CD4-positive, alpha-beta memory T cell (primary cell): ENCODE results near the gene SCAPER. TPM values are rescaled to one million over a fixed set of nuclear protein-coding genes. Genes with fewer than 3 reads are reported as not detected.
A peak's percentile ranks its signal among the peaks of the same experiment; 100 is the strongest.

Source experiments
- CTCF ChIA-PET: fragments of 350-600 bp; sonication (Branson Sonifier 250); formaldehyde crosslinking; loops from one replicate; lab custom pipeline; 2021; ENCODE audit warnings: inconsistent platforms; ENCODE audit not compliant: partially characterized antibody; lab: Charles Lee
- POLR2A ChIA-PET: fragments of 350-600 bp; sonication (Branson Sonifier 250); formaldehyde crosslinking; loops from one replicate; lab custom pipeline; 2021; ENCODE audit not compliant: partially characterized antibody; lab: Charles Lee
- DNase-seq, 5 donors: peaks; one replicate each; pipeline versions ENCODE4 v3.0.0 to v3.0.0-alpha.2; 2020 to 2022; ENCODE audit warnings: mixed read lengths in 1 of 5
- H3K27ac ChIP-seq: one replicate; pipeline ENCODE4 v1.7.0; 2013; ENCODE audit warnings: low read depth, low read length
- H3K27me3 ChIP-seq: 2 replicates; pipeline ENCODE4 v1.7.0; 2013; ENCODE audit warnings: mild to moderate bottlenecking, low read length, moderate library complexity; ENCODE audit not compliant: insufficient read depth
- H3K36me3 ChIP-seq: 2 replicates; pipeline ENCODE4 v1.7.0; 2013; ENCODE audit warnings: mild to moderate bottlenecking, low read length, moderate library complexity; ENCODE audit not compliant: insufficient read depth
- H3K4me1 ChIP-seq: 2 replicates; pipeline ENCODE4 v1.7.0; 2013; ENCODE audit warnings: mild to moderate bottlenecking, low read length, moderate library complexity; ENCODE audit not compliant: insufficient read depth
- H3K4me3 ChIP-seq, 2 donors: one replicate each; pipeline ENCODE4 v1.7.0; 2013; ENCODE audit warnings: low read length in 2 of 2, mild to moderate bottlenecking in 1 of 2
- H3K9me3 ChIP-seq, 2 donors: one replicate each; pipeline ENCODE4 v1.7.0; 2013; ENCODE audit warnings: low read length in 2 of 2, control low read depth in 1 of 2; ENCODE audit not compliant: control insufficient read depth in 1 of 2
- H3K27ac Mint-ChIP-seq, 7 donors: one replicate each; pipeline ENCODE4 v1.8.0; 2020 to 2021; ENCODE audit warnings: mixed read lengths in 7 of 7, mild to moderate bottlenecking in 6 of 7, inconsistent platforms in 3 of 7, moderate library complexity in 3 of 7
- H3K27me3 Mint-ChIP-seq, 2 donors: one replicate each; pipeline ENCODE4 v1.8.0; 2020 to 2021; ENCODE audit warnings: mixed read lengths in 2 of 2
- H3K36me3 Mint-ChIP-seq, 2 donors: one replicate each; pipeline ENCODE4 v1.8.0; 2020 to 2021; ENCODE audit warnings: mixed read lengths in 2 of 2, inconsistent platforms in 1 of 2, mild to moderate bottlenecking in 1 of 2
- H3K4me1 Mint-ChIP-seq, 4 donors: one replicate each; pipeline ENCODE4 v1.8.0; 2020 to 2021; ENCODE audit warnings: mixed read lengths in 4 of 4, mild to moderate bottlenecking in 1 of 4
- H3K4me3 Mint-ChIP-seq, 8 donors: one replicate each; pipeline ENCODE4 v1.8.0; 2020 to 2021; ENCODE audit warnings: mixed read lengths in 8 of 8, mild to moderate bottlenecking in 7 of 8, moderate library complexity in 6 of 8, inconsistent platforms in 3 of 8
- H3K9me3 Mint-ChIP-seq, 8 donors: one replicate each; pipeline ENCODE4 v1.8.0; 2020 to 2021; ENCODE audit warnings: mixed read lengths in 8 of 8, mild to moderate bottlenecking in 5 of 8, inconsistent platforms in 3 of 8, moderate library complexity in 1 of 8
- intact Hi-C: fragments of 100-400 bp; cut with micrococcal nuclease; formaldehyde crosslinking; loops from one replicate; pipeline ENCODE4 v1.15.1; 2023
- polyA plus RNA-seq, 2 donors: library from polyadenylated mRNA; unstranded; fragments of 300-500 nt; fragmentation: Illumina TruSeq; gene quantifications; one replicate each; pipeline ENCODE4 v1.2.3, GENCODE V29; 2021
- total RNA-seq, 2 experiments: library from RNA; stranded (reverse); gene quantifications; one replicate each; pipeline ENCODE4 v1.2.3, GENCODE V29; 2021

The SCAPER gene
- total and polyA plus RNA-seq, 4 experiments from 2014 or later: 7.2 to 41.4 (median 34.3) TPM

DNA sequence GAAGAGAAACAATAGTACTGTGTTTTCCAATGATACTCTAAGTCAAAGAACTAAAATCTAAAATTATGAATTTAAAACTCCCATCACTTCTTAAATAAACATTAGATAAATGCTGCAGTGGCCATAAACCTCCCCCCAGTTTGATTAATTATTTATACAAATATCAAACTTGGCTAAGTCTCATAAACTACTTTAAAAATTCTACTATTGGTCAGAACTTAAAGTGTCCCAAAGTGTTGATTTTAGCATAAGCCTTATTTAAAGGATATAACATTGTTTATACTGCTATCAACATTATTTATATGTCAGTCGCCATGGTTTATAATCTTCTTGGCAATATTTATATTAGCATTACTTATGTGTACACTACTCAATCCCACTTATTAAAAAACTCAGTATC, 132.4 kb downstream of the SCAPER start:
- H3K4me1 ChIP-seq: no peaks in the 10 kb centered on the region
- no peak for DNase-seq
- H3K4me1 Mint-ChIP-seq: peaks cover 0 to 2% (median under 1%) of the 10 kb centered on the region in 4 donors
- peak overlapping the region in 2 of 7 donors; percentile 39 to 53 for H3K27ac Mint-ChIP-seq
- POLR2A ChIA-PET: no interaction called here
- no peak overlapping the region for H3K4me3 Mint-ChIP-seq
- no peaks in the 10 kb centered on the region for H3K36me3 ChIP-seq
- CTCF ChIA-PET: no interaction called here
- no peak overlapping the region for H3K27ac ChIP-seq
- intact Hi-C loops: no loop called here
- H3K9me3 ChIP-seq: no peaks in the 10 kb centered on the region
- H3K4me3 ChIP-seq: no peak overlapping the region
- H3K27me3 Mint-ChIP-seq: no peaks in the 10 kb centered on the region
- H3K27me3 ChIP-seq: no peaks in the 10 kb centered on the region
- peaks cover 36 to 58% of the 10 kb centered on the region in 2 donors for H3K36me3 Mint-ChIP-seq
- H3K9me3 Mint-ChIP-seq: peaks cover 0 to 11% (median 6%) of the 10 kb centered on the region in 8 donors

DNA sequence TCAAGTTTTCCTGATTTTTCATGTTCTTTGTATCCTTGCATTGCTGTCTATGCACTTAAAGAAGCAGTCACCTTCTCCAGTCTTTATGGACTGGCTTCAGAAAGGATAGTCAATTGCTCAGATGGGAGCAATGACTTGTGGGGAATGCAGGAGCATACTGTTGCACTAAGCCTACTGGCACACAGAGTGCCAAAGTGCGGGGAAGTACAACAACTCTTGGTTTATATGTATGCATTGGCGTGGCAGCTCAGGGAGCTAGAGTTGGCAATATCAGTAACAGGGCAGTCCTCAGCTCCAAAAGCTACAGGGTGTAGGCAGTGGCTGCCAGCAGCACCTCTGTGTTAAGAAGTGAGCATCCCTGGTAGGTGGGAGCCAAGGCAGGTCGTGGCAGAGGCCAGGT, 141.1 kb downstream of the SCAPER start:
- H3K4me1 Mint-ChIP-seq: no peaks in the 10 kb centered on the region
- Histone ChIP-seq H3K27me3 (no peaks in the 10 kb centered on the region), H3K36me3 (peaks cover 10% of the 10 kb centered on the region), H3K4me3 (no peak overlapping the region), H3K9me3 (peaks cover 0 to 6% of the 10 kb centered on the region in 2 donors), H3K4me1 (no peaks in the 10 kb centered on the region), H3K27ac (no peak overlapping the region)
- no peaks in the 10 kb centered on the region for H3K27me3 Mint-ChIP-seq
- peaks cover 2 to 20% (median 8%) of the 10 kb centered on the region in 8 donors for H3K9me3 Mint-ChIP-seq
- intact Hi-C loops: no loop called here
- ChIA-PET POLR2A (no interaction called here), CTCF (no interaction called here)
- no peak for DNase-seq
- peaks cover 68 to 72% of the 10 kb centered on the region in 2 donors for H3K36me3 Mint-ChIP-seq
- no peak overlapping the region for H3K4me3 Mint-ChIP-seq
- no peak overlapping the region for H3K27ac Mint-ChIP-seq

DNA sequence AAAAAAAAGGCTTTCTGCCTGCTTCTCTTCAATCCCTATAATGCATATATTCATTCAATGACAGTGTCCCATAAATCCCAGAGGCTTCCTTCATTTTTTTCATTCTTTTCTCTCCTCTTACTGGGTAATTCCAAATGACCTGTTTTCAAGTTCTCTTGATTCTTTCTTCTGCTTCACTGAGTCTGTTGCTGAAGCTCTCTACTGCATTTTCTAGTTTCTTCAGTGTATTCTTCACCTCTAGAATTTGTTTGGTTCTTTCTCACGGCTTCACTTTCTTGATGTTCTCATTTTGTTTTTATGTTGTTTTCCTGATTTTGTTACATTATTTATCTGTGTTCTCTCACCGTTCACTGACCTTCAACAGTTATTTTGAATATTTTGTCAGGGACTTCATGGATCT, 141.6 kb downstream of the SCAPER start:
- intact Hi-C loops: no loop called here
- Mint-ChIP-seq H3K36me3 (peaks cover 67 to 70% of the 10 kb centered on the region in 2 donors), H3K27ac (peak overlapping the region in 1 of 7 donors; percentile 64), H3K4me3 (no peak overlapping the region), H3K27me3 (no peaks in the 10 kb centered on the region), H3K9me3 (peaks cover 2 to 20% (median 8%) of the 10 kb centered on the region in 8 donors), H3K4me1 (no peaks in the 10 kb centered on the region)
- Histone ChIP-seq H3K4me1 (no peaks in the 10 kb centered on the region), H3K9me3 (peaks cover 0 to 6% of the 10 kb centered on the region in 2 donors), H3K4me3 (no peak overlapping the region), H3K36me3 (peaks cover 10% of the 10 kb centered on the region), H3K27me3 (no peaks in the 10 kb centered on the region), H3K27ac (no peak overlapping the region)
- ChIA-PET POLR2A (no interaction called here), CTCF (no interaction called here)
- DNase-seq: no peak

DNA sequence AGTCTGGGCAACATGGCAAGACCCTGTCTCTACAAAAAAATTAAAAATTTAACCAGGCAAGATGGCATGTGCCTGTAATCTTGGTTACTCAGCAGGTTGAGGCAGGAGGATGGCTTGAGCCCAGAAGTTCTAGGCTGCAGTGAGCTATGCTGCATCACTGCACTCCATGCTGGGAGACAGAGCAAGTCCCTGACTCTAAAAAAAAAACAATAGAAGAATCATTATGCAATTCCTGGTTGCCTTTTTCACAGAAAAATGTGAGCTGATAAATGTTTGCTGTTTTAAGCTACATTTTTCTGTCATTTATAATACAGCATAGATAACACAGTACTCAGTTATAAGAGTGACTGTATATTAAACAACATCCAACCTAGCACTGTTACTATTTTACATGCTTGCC, 148.8 kb downstream of the SCAPER start:
- H3K36me3 Mint-ChIP-seq: peaks cover 23 to 34% of the 10 kb centered on the region in 2 donors

DNA sequence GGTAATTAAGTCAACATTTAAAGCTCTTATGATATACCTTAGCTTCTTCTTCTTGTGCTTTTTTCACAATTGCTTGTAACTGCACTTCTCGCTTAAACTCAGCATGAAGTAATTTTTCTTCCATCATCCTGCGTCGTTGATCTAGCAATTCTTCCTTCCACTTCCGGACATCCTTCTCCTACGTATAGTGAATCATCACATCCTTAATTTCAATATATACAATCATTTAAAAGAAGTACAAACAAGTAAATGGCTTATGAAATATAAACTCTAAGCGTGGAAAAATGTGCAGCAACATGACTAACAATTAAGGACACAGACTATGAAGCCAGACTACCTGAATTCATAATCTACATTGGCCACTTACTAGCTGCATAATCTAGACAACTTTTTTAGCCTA, 151.4 kb downstream of the SCAPER start:
- Histone ChIP-seq H3K9me3 (no peaks in the 10 kb centered on the region), H3K4me3 (no peak overlapping the region), H3K27me3 (no peaks in the 10 kb centered on the region), H3K4me1 (no peaks in the 10 kb centered on the region), H3K36me3 (no peaks in the 10 kb centered on the region), H3K27ac (no peak overlapping the region)
- no peaks in the 10 kb centered on the region for H3K27me3 Mint-ChIP-seq
- H3K9me3 Mint-ChIP-seq: peaks cover 0 to 2% (median 0%) of the 10 kb centered on the region in 8 donors
- no peak overlapping the region for H3K4me3 Mint-ChIP-seq
- ChIA-PET CTCF (no interaction called here), POLR2A (no interaction called here)
- peaks cover 0 to 7% (median 4%) of the 10 kb centered on the region in 4 donors for H3K4me1 Mint-ChIP-seq
- H3K36me3 Mint-ChIP-seq: peaks cover 11 to 39% of the 10 kb centered on the region in 2 donors
- no peak overlapping the region for H3K27ac Mint-ChIP-seq
- DNase-seq: no peak
- intact Hi-C loops: no loop called here

More for the DNA sequence above, 148.8 kb downstream of the SCAPER start:
- Mint-ChIP-seq H3K27ac (no peak overlapping the region), H3K4me1 (no peaks in the 10 kb centered on the region), H3K27me3 (no peaks in the 10 kb centered on the region), H3K4me3 (no peak overlapping the region), H3K9me3 (no peaks in the 10 kb centered on the region)
- Histone ChIP-seq H3K4me3 (no peak overlapping the region), H3K9me3 (no peaks in the 10 kb centered on the region), H3K36me3 (no peaks in the 10 kb centered on the region), H3K27me3 (no peaks in the 10 kb centered on the region), H3K4me1 (no peaks in the 10 kb centered on the region), H3K27ac (no peak overlapping the region)
- DNase-seq: no peak
- CTCF ChIA-PET: no interaction called here
- intact Hi-C loops: no loop called here
- POLR2A ChIA-PET: no interaction called here

DNA sequence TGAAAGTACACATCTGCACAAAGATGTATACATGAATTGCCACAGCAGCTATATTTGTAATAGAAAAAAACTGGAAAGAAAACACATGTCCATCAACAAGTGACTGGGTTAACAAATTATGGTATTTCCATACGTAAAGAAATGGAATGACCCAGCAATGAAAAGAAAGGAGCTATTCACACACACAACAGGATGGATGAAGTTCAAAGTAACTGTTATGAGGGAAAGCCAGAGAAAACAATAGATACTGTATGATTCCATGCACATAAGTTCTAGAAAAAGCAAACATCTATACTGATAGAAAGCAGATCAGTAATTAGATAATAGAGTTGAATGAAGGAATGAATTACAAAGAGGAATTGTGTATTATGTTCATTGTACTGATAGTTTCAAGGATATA, 152.0 kb downstream of the SCAPER start:
- Mint-ChIP-seq H3K4me3 (no peak overlapping the region), H3K36me3 (peaks cover 12 to 44% of the 10 kb centered on the region in 2 donors), H3K9me3 (peaks cover 0 to 2% (median 0%) of the 10 kb centered on the region in 8 donors), H3K27me3 (no peaks in the 10 kb centered on the region), H3K27ac (no peak overlapping the region), H3K4me1 (peaks cover 0 to 7% (median 4%) of the 10 kb centered on the region in 4 donors)
- Histone ChIP-seq H3K4me1 (no peaks in the 10 kb centered on the region), H3K9me3 (no peaks in the 10 kb centered on the region), H3K27me3 (no peaks in the 10 kb centered on the region), H3K27ac (no peak overlapping the region), H3K4me3 (no peak overlapping the region), H3K36me3 (no peaks in the 10 kb centered on the region)
- POLR2A ChIA-PET: no interaction called here
- DNase-seq: no peak
- CTCF ChIA-PET: no interaction called here
- intact Hi-C loops: no loop called here

DNA sequence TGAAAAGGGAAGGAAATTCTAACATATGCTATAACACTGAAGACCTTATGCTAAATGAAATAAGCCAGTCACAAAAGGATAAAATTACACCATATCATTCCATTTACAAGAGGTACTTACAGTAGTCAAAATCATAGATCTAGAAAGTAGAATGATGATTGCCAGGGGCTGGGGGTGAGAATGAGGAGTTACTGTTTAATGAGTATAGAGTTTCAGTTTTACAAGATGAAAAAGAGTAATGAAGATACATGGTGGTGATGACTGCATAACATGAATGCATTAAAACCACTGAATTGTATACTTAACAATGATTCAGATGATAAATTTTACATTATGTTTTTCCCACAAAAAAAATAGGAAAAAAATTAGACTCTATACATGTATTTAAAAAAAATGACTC, 152.6 kb downstream of the SCAPER start:
- Histone ChIP-seq H3K36me3 (no peaks in the 10 kb centered on the region), H3K4me1 (no peaks in the 10 kb centered on the region), H3K27me3 (no peaks in the 10 kb centered on the region), H3K27ac (no peak overlapping the region), H3K4me3 (no peak overlapping the region), H3K9me3 (no peaks in the 10 kb centered on the region)
- Mint-ChIP-seq H3K4me3 (no peak overlapping the region), H3K9me3 (peaks cover 0 to 2% (median 0%) of the 10 kb centered on the region in 8 donors), H3K27me3 (no peaks in the 10 kb centered on the region), H3K36me3 (peaks cover 13 to 46% of the 10 kb centered on the region in 2 donors), H3K27ac (no peak overlapping the region), H3K4me1 (peaks cover 0 to 7% (median 4%) of the 10 kb centered on the region in 4 donors)
- no peak for DNase-seq
- intact Hi-C loops: no loop called here
- ChIA-PET POLR2A (no interaction called here), CTCF (no interaction called here)
